Bronchial epithelial cell (primary cell): ENCODE data around the gene MAF. TPM values are rescaled to one million over a fixed set of nuclear protein-coding genes. Genes with fewer than 3 reads are reported as not detected.
A peak's percentile ranks its signal among the peaks of the same experiment; 100 is the strongest.

Source experiments
- DNase-seq: peaks from one replicate; pipeline ENCODE4 v3.0.0-alpha.2; 2010; ENCODE audit warnings: low read depth
- FAIRE-seq: peaks from 2 replicates; lab custom pipeline; 2011; peaks lifted over from hg19 to GRCh38; lab: Jason Lieb, UNC
- H3K27me3 ChIP-seq: 2 replicates; pipeline ENCODE4 v1.5.1; 2011; ENCODE audit warnings: low read length; ENCODE audit not compliant: control insufficient read depth, insufficient read depth
- H3K36me3 ChIP-seq: 2 replicates; pipeline ENCODE4 v1.5.1; 2011; ENCODE audit warnings: low read length; ENCODE audit not compliant: control insufficient read depth, insufficient read depth
- H3K4me3 ChIP-seq: 2 replicates; pipeline ENCODE4 v1.5.1; 2011; ENCODE audit warnings: mild to moderate bottlenecking, low read depth, low read length, control low read depth
- CTCF ChIP-seq: IDR thresholded peaks from 2 replicates; pipeline ENCODE4 v1.5.1; 2011; ENCODE audit warnings: mild to moderate bottlenecking, moderate library complexity, low read length, control low read depth, inconsistent platforms; ENCODE audit not compliant: insufficient read depth, severe bottlenecking
- total RNA-seq: library from RNA; depleted of rRNA; stranded (reverse); fragments of >200 nt; gene quantifications from 2 replicates; pipeline ENCODE4 v1.2.1, GENCODE V29; 2014

The MAF gene
- total RNA-seq, 1 donor from 2014 or later: 6.3 TPM

GRCh38 chr16:79599256-79599836, 1.2 kb downstream of the MAF start:
- DNase-seq (no peak), FAIRE-seq (no peak)
- no peaks in the 10 kb centered on the region for H3K36me3 ChIP-seq
- no peaks in the 10 kb centered on the region for H3K27me3 ChIP-seq
- peak overlapping the region; percentile 54 for H3K4me3 ChIP-seq
- TF ChIP-seq CTCF: no peak

- Histone ChIP-seq H3K36me3 (no peaks in the 10 kb centered on the region), H3K27me3 (no peaks in the 10 kb centered on the region), H3K4me3 (peak overlapping the region; percentile 54)
- DNase-seq (peak; percentile 28), FAIRE-seq (no peak)
- peak; percentile 31 for TF ChIP-seq CTCF
Measured at GRCh38 chr16:79598348-79599181, 2.0 kb downstream of the MAF start.

- Histone ChIP-seq H3K27me3 (no peaks in the 10 kb centered on the region), H3K4me3 (peak overlapping the region; percentile 54), H3K36me3 (no peaks in the 10 kb centered on the region)
- DNase-seq: no peak
- no peak for FAIRE-seq
- TF ChIP-seq CTCF: no peak
Measured at GRCh38 chr16:79598063-79598347, 2.5 kb downstream of the MAF start.

- no peak for TF ChIP-seq CTCF
- Histone ChIP-seq H3K4me3 (peak overlapping the region; percentile 54), H3K27me3 (no peaks in the 10 kb centered on the region), H3K36me3 (no peaks in the 10 kb centered on the region)
- FAIRE-seq (no peak), DNase-seq (no peak)
Measured at GRCh38 chr16:79597277-79598062, 3.1 kb downstream of the MAF start.

GRCh38 chr16:79595931-79596450, 4.5 kb downstream of the MAF start:
- DNase-seq: no peak
- no peak overlapping the region for H3K4me3 ChIP-seq
- no peak for TF ChIP-seq CTCF
- H3K36me3 ChIP-seq: no peaks in the 10 kb centered on the region
- no peak for FAIRE-seq
- no peaks in the 10 kb centered on the region for H3K27me3 ChIP-seq
